CD14-positive monocyte (primary cell): ENCODE results near the gene CCDC85C. TPM values are rescaled to one million over a fixed set of nuclear protein-coding genes. Genes with fewer than 3 reads are reported as not detected.

ENCODE experiments used
- DNase-seq, 3 donors: peaks; one replicate each; pipeline ENCODE4 v3.0.0-alpha.2; 2011 to 2022
- H2AFZ ChIP-seq: 2 replicates; pipeline ENCODE4 v1.6.0; 2012; ENCODE audit warnings: mild to moderate bottlenecking, low read depth, low read length, inconsistent platforms; ENCODE audit not compliant: insufficient read depth, poor library complexity, severe bottlenecking
- H3K27ac ChIP-seq, 2 donors: 1 replicate in 1 of 2; 2 replicates in 1 of 2; pipeline ENCODE4 v1.5.1; 2012 to 2013; ENCODE audit warnings: low read length in 2 of 2, control low read depth in 1 of 2, inconsistent platforms in 1 of 2, low read depth in 1 of 2, mild to moderate bottlenecking in 1 of 2
- H3K27me3 ChIP-seq, 2 donors: one replicate each; pipeline versions ENCODE4 v1.6.0 to v1.6.1; 2011 to 2013; ENCODE audit warnings: low read length in 2 of 2; ENCODE audit not compliant: control insufficient read depth in 2 of 2, insufficient read depth in 2 of 2
- H3K36me3 ChIP-seq, 2 donors: replicated peaks in 1 of 2; 1 replicate in 1 of 2; 2 replicates in 1 of 2; pipeline versions ENCODE4 v1.5.1 to v1.6.1; 2012 to 2013; ENCODE audit warnings: low read length in 2 of 2, control low read depth in 1 of 2, inconsistent platforms in 1 of 2, mild to moderate bottlenecking in 1 of 2; ENCODE audit not compliant: insufficient read depth in 2 of 2, control insufficient read depth in 1 of 2
- H3K4me1 ChIP-seq, 2 donors: 1 replicate in 1 of 2; 2 replicates in 1 of 2; pipeline versions ENCODE4 v1.5.1 to v1.6.1; 2012 to 2013; ENCODE audit warnings: low read length in 2 of 2, control low read depth in 1 of 2, inconsistent platforms in 1 of 2, mild to moderate bottlenecking in 1 of 2, moderate library complexity in 1 of 2; ENCODE audit not compliant: insufficient read depth in 2 of 2, control insufficient read depth in 1 of 2
- H3K4me2 ChIP-seq: replicated peaks from 2 replicates; pipeline ENCODE3; 2012; ENCODE audit warnings: low read length, moderate library complexity, mild to moderate bottlenecking; ENCODE audit not compliant: poor library complexity, severe bottlenecking; ENCODE audit errors: extremely low read depth
- H3K4me3 ChIP-seq, 3 experiments: fragments of 200-600 bp in 1 of 3; sonication (generic) in 1 of 3; replicated peaks in 1 of 3; 1 replicate in 2 of 3; 2 replicates in 1 of 3; pipeline ENCODE4 v1.5.1; 2011 to 2013; ENCODE audit warnings: low read length in 3 of 3, mild to moderate bottlenecking in 3 of 3, control low read depth in 2 of 3, low read depth in 2 of 3, inconsistent platforms in 1 of 3, moderate library complexity in 1 of 3
- H3K79me2 ChIP-seq: 2 replicates; pipeline ENCODE4 v1.6.0; 2012; ENCODE audit warnings: mild to moderate bottlenecking, control low read depth, inconsistent platforms, low read length, moderate library complexity; ENCODE audit not compliant: insufficient read depth
- H3K9ac ChIP-seq: 2 replicates; pipeline ENCODE4 v1.6.0; 2017; ENCODE audit warnings: low read length, mild to moderate bottlenecking; ENCODE audit not compliant: insufficient read depth, poor library complexity, severe bottlenecking
- H3K9me3 ChIP-seq, 2 donors: replicated peaks in 1 of 2; 1 replicate in 1 of 2; 2 replicates in 1 of 2; pipeline versions ENCODE4 v1.5.1 to v1.6.1; 2012 to 2013; ENCODE audit warnings: low read length in 2 of 2, control low read depth in 1 of 2; ENCODE audit not compliant: control insufficient read depth in 1 of 2, insufficient read depth in 1 of 2
- H4K20me1 ChIP-seq: 2 replicates; pipeline ENCODE4 v1.6.0; 2012; ENCODE audit warnings: mild to moderate bottlenecking, low read length, control low read depth, moderate library complexity; ENCODE audit not compliant: insufficient read depth
- H3K27ac Mint-ChIP-seq, 7 donors: one replicate each; pipeline ENCODE4 v1.8.0; 2020; ENCODE audit warnings: mild to moderate bottlenecking in 7 of 7, mixed read lengths in 7 of 7, moderate library complexity in 6 of 7, inconsistent platforms in 2 of 7
- H3K27me3 Mint-ChIP-seq, 3 donors: one replicate each; pipeline ENCODE4 v1.8.0; 2021 to 2022; ENCODE audit warnings: low read depth in 3 of 3, mild to moderate bottlenecking in 3 of 3, mixed read lengths in 3 of 3, moderate library complexity in 3 of 3, inconsistent platforms in 1 of 3
- H3K36me3 Mint-ChIP-seq, 2 donors: one replicate each; pipeline ENCODE4 v1.8.0; 2020; ENCODE audit warnings: mixed read lengths in 2 of 2, inconsistent platforms in 1 of 2, mild to moderate bottlenecking in 1 of 2
- H3K4me1 Mint-ChIP-seq: one replicate; pipeline ENCODE4 v1.8.0; 2020; ENCODE audit warnings: mild to moderate bottlenecking, mixed read lengths
- H3K4me3 Mint-ChIP-seq, 2 donors: one replicate each; pipeline ENCODE4 v1.8.0; 2020; ENCODE audit warnings: mild to moderate bottlenecking in 2 of 2, mixed read lengths in 2 of 2, moderate library complexity in 1 of 2
- H3K9me3 Mint-ChIP-seq, 7 donors: one replicate each; pipeline ENCODE4 v1.8.0; 2020 to 2022; ENCODE audit warnings: mixed read lengths in 7 of 7, mild to moderate bottlenecking in 6 of 7, moderate library complexity in 6 of 7, inconsistent platforms in 2 of 7
- WGBS: methylation state at CpG from one replicate; pipeline ENCODE4 v1.1.5; 2013; ENCODE audit warnings: missing lambda C conversion rate; ENCODE audit not compliant: insufficient coverage; 5-methylcytosine and 5-hydroxymethylcytosine counted together
- intact Hi-C, 2 donors: fragments of 100-400 bp; cut with micrococcal nuclease; formaldehyde crosslinking; loops; one replicate each; pipeline versions ENCODE4 v1.15.0 to v1.15.1; 2023
- polyA plus RNA-seq, 3 donors: library from polyadenylated mRNA; depleted of rRNA in 1 of 3; unstranded in 2 of 3; stranded (reverse) in 1 of 3; fragments of 300-500 nt in 2 of 3; fragments of >200 nt in 1 of 3; fragmentation: Illumina TruSeq in 2 of 3; gene quantifications; 1 replicate in 2 of 3; 2 replicates in 1 of 3; pipeline ENCODE4 v1.2.3, GENCODE V29; 2012 to 2021
- TF ChIP-seq, protein P1 (sequence below): fragments of 200-600 bp; IDR thresholded peaks from one replicate; pipeline ENCODE4 v1.8.0; 2022; ENCODE audit warnings: antibody characterized with exemption, mild to moderate bottlenecking

Gene CCDC85C
- polyA plus RNA-seq, 3 donors = under 0.01 to 0.03 TPM; not detected in 1

DNA sequence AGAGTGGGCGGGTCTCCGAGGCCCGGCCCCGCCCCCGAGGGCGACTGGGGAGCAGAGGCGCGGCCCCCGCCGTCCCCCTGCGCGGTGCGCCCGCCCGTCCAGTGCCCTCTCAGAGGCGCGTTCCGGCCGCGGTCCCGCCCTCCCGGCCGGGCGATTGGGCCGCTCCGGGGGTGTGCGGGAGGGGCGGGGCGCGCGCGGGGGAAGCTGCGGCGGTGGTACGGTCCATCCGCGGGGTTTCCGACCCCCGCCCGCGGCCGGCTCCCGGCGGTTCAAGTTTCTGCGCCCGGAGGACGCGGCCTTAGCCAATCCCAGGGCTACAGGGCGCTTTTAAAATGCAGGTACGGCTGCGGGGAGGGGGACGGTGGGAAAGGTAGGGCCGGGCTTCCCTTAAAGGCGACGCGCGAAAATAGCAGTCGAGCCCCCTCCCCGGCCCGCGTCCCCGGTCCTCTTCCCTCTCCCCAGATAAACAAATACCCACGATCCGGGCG is 315 bp upstream of the CCDC85C start:
- Histone ChIP-seq H2AFZ (peak overlapping the region; percentile 71), H3K4me3 (peak overlapping the region; percentile 42 to 72 (median 50)), H3K9ac (peak overlapping the region; percentile 27), H3K27ac (no peak overlapping the region), H3K4me2 (peak overlapping the region; percentile 83), H3K4me1 (peaks cover 5 to 12% of the 10 kb centered on the region in 2 donors), H3K36me3 (no peaks in the 10 kb centered on the region), H3K79me2 (no peaks in the 10 kb centered on the region), H4K20me1 (no peaks in the 10 kb centered on the region), H3K27me3 (peaks cover 18 to 54% of the 10 kb centered on the region in 2 donors), H3K9me3 (no peaks in the 10 kb centered on the region)
- peak; percentile 21 to 50 (median 38) for DNase-seq
- Mint-ChIP-seq H3K36me3 (no peaks in the 10 kb centered on the region), H3K4me3 (peak overlapping the region; percentile 72 to 86), H3K9me3 (peaks cover 0 to 9% (median 2%) of the 10 kb centered on the region in 7 donors), H3K27ac (no peak overlapping the region), H3K27me3 (peaks cover 44 to 68% (median 51%) of the 10 kb centered on the region in 3 donors), H3K4me1 (peaks cover 7% of the 10 kb centered on the region)
- intact Hi-C loops = no loop called here
- WGBS = under 1% methylated on average over 56 of the region's 65 CpGs
- TF ChIP-seq, protein P1, sequence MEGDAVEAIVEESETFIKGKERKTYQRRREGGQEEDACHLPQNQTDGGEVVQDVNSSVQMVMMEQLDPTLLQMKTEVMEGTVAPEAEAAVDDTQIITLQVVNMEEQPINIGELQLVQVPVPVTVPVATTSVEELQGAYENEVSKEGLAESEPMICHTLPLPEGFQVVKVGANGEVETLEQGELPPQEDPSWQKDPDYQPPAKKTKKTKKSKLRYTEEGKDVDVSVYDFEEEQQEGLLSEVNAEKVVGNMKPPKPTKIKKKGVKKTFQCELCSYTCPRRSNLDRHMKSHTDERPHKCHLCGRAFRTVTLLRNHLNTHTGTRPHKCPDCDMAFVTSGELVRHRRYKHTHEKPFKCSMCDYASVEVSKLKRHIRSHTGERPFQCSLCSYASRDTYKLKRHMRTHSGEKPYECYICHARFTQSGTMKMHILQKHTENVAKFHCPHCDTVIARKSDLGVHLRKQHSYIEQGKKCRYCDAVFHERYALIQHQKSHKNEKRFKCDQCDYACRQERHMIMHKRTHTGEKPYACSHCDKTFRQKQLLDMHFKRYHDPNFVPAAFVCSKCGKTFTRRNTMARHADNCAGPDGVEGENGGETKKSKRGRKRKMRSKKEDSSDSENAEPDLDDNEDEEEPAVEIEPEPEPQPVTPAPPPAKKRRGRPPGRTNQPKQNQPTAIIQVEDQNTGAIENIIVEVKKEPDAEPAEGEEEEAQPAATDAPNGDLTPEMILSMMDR = no peak

DNA sequence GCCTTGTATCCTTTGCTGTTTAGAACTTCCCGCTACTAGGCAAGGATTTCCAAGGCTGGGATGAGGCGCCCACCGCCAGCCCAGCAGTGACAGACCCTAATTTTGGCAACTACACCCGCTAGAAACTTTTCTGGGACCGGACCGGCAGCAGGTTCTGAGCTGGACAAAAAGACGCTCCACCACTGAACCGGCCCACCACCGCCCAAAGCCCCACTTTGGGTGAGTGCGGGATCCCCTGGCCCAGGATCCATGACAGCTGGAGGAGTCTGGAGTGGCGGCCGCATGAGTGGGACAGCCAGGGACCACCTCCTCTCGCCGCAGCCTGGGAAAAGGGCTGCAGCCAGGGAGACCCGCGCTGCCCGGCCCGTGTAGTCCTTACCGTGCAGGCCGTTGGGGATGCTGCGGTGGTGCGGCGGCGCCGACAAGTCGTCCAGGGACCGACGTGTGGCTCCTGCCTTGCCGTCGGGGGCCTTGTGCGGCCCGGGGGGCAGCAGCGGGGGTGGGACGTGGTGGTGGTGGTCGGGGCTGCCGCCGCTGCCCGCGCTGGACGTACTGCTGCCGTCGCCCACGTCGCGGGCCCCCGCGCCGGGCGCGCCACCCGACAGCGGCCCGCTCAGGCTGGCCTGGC is 1.1 kb downstream of the CCDC85C start:
- no peak overlapping the region for H3K27ac ChIP-seq
- Mint-ChIP-seq H3K27ac (no peak overlapping the region), H3K9me3 (peaks cover 0 to 9% (median 2%) of the 10 kb centered on the region in 7 donors), H3K36me3 (no peaks in the 10 kb centered on the region), H3K4me3 (peak overlapping the region; percentile 34 to 75), H3K27me3 (peaks cover 48 to 70% (median 54%) of the 10 kb centered on the region in 3 donors), H3K4me1 (peaks cover 7% of the 10 kb centered on the region)
- no peaks in the 10 kb centered on the region for H3K36me3 ChIP-seq
- H2AFZ ChIP-seq = no peak overlapping the region
- TF ChIP-seq, protein P1 = no peak
- no peak for DNase-seq
- no peak overlapping the region for H3K4me3 ChIP-seq
- no peaks in the 10 kb centered on the region for H3K79me2 ChIP-seq
- peaks cover 18 to 54% of the 10 kb centered on the region in 2 donors for H3K27me3 ChIP-seq
- H3K9ac ChIP-seq = no peak overlapping the region
- peaks cover 5 to 12% of the 10 kb centered on the region in 2 donors for H3K4me1 ChIP-seq
- intact Hi-C loops = no loop called here
- no peaks in the 10 kb centered on the region for H4K20me1 ChIP-seq
- H3K9me3 ChIP-seq = no peaks in the 10 kb centered on the region
- no peak overlapping the region for H3K4me2 ChIP-seq
- 29% methylated on average over 53 of the region's 53 CpGs for WGBS
